PC-9 (cell line): ENCODE data around the gene SLC35F4. TPM values are rescaled to one million over a fixed set of nuclear protein-coding genes. Genes with fewer than 3 reads are reported as not detected.

Source experiments
- BruUV-seq: library from RNA; stranded (reverse); fragments of 400-500 nt; replicated peaks from 2 replicates; lab custom pipeline; 2021; lab: Mats Ljungman, UMichigan
- CTCF ChIA-PET: fragments of 300-600 bp; sonication (Branson Sonifier 250); formaldehyde crosslinking; loops from one replicate; lab custom pipeline; 2022; ENCODE audit warnings: antibody characterized with exemption; lab: Charles Lee
- POLR2A ChIA-PET: fragments of 300-600 bp; sonication (Branson Sonifier 250); formaldehyde crosslinking; loops from one replicate; lab custom pipeline; 2022; ENCODE audit warnings: antibody characterized with exemption; ENCODE audit not compliant: unreplicated experiment; lab: Charles Lee
- DNase-seq, 2 experiments: peaks; one replicate each; pipeline versions ENCODE4 v3.0.0 to v3.0.0-alpha.2; 2015 to 2022; ENCODE audit warnings: mixed read lengths in 1 of 2
- H2AFZ ChIP-seq: fragments of 200-600 bp; sonication (generic); 2 replicates; pipeline ENCODE4 v1.8.1; 2017; ENCODE audit warnings: antibody characterized with exemption
- H3F3A ChIP-seq: fragments of 200-600 bp; sonication (generic); 2 replicates; pipeline ENCODE4 v1.8.1; 2017; ENCODE audit warnings: antibody characterized with exemption, mild to moderate bottlenecking, low read depth; ENCODE audit not compliant: insufficient read depth
- H3K27ac ChIP-seq: fragments of 200-600 bp; sonication (generic); 2 replicates; pipeline ENCODE4 v1.6.1; 2016; ENCODE audit warnings: mixed run types
- H3K27me3 ChIP-seq: fragments of 200-600 bp; sonication (generic); 2 replicates; pipeline ENCODE4 v1.6.1; 2016; ENCODE audit warnings: low read depth, mixed run types; ENCODE audit not compliant: insufficient read depth
- H3K36me3 ChIP-seq: fragments of 200-600 bp; sonication (generic); 2 replicates; pipeline ENCODE4 v1.6.1; 2016; ENCODE audit warnings: low read depth, mixed run types
- H3K4me1 ChIP-seq: fragments of 200-600 bp; sonication (generic); replicated peaks from 2 replicates; pipeline ENCODE4 v1.6.1; 2016; ENCODE audit warnings: mixed run types; ENCODE audit not compliant: insufficient read depth
- H3K4me2 ChIP-seq: fragments of 200-600 bp; sonication (generic); 2 replicates; pipeline ENCODE4 v1.6.1; 2017; ENCODE audit warnings: mixed run types
- H3K4me3 ChIP-seq: fragments of 200-600 bp; sonication (generic); 2 replicates; pipeline ENCODE4 v1.6.1; 2016; ENCODE audit warnings: mixed run types
- H3K79me2 ChIP-seq: fragments of 200-600 bp; sonication (generic); 2 replicates; pipeline ENCODE4 v1.6.1; 2017; ENCODE audit warnings: low read depth, mixed run types
- H3K9me2 ChIP-seq: fragments of 200-600 bp; sonication (generic); 2 replicates; pipeline ENCODE4 v1.8.1; 2017; ENCODE audit warnings: mild to moderate bottlenecking; ENCODE audit not compliant: insufficient read depth
- H3K9me3 ChIP-seq: fragments of 200-600 bp; sonication (generic); 2 replicates; pipeline ENCODE4 v1.8.1; 2016; ENCODE audit warnings: low read depth; ENCODE audit not compliant: insufficient read depth
- H4K20me1 ChIP-seq: fragments of 200-600 bp; sonication (generic); 2 replicates; pipeline ENCODE4 v1.8.1; 2017; ENCODE audit not compliant: insufficient read depth
- CTCF ChIP-seq: fragments of 200-600 bp; sonication (generic); conservative IDR thresholded peaks from 2 replicates; pipeline ENCODE4 v1.6.1; 2017; ENCODE audit warnings: mixed run types, antibody characterized with exemption, mild to moderate bottlenecking, moderate library complexity
- EZH2 ChIP-seq: fragments of 200-600 bp; sonication (generic); IDR thresholded peaks from 2 replicates; pipeline ENCODE4 v1.8.0; 2017; ENCODE audit warnings: antibody characterized with exemption, low read depth
- intact Hi-C: fragments of 100-400 bp; cut with micrococcal nuclease; formaldehyde crosslinking; loops from one replicate; pipeline ENCODE4 v1.10.0; 2022; ENCODE audit not compliant: unreplicated experiment
- total RNA-seq: library from RNA; stranded (reverse); gene quantifications from 2 replicates; pipeline ENCODE4 v1.2.3, GENCODE V29; 2021

Gene SLC35F4
- total RNA-seq, 1 experiment from 2014 or later: not detected

GRCh38 chr14:57609192-57610075 lies 256.5 kb downstream of the SLC35F4 start:
- no peak overlapping the region for H3K4me3 ChIP-seq
- no peaks in the 10 kb centered on the region for H3K79me2 ChIP-seq
- no peaks in the 10 kb centered on the region; the same call in 1 of the 2 replicates for H3K27me3 ChIP-seq
- BruUV-seq: no TSS peak
- intact Hi-C loops: no loop called here
- no peaks in the 10 kb centered on the region for H3K9me2 ChIP-seq
- no peaks in the 10 kb centered on the region for H3K4me1 ChIP-seq
- H3K27ac ChIP-seq: no peak overlapping the region
- H2AFZ ChIP-seq: no peak overlapping the region
- no peaks in the 10 kb centered on the region for H3K36me3 ChIP-seq
- TF ChIP-seq EZH2: no peak
- TF ChIP-seq CTCF: no peak
- H3K4me2 ChIP-seq: no peak overlapping the region
- H4K20me1 ChIP-seq: no peaks in the 10 kb centered on the region
- H3F3A ChIP-seq: no peaks in the 10 kb centered on the region
- ChIA-PET POLR2A (no interaction called here), CTCF (no interaction called here)
- DNase-seq: no peak
- no peaks in the 10 kb centered on the region for H3K9me3 ChIP-seq

GRCh38 chr14:57607086-57607485 lies 258.8 kb downstream of the SLC35F4 start:
- Histone ChIP-seq H3K4me3 (no peak overlapping the region), H3F3A (no peaks in the 10 kb centered on the region), H3K27ac (no peak overlapping the region), H4K20me1 (no peaks in the 10 kb centered on the region), H3K4me1 (no peaks in the 10 kb centered on the region), H2AFZ (no peak overlapping the region), H3K9me3 (no peaks in the 10 kb centered on the region), H3K9me2 (no peaks in the 10 kb centered on the region), H3K4me2 (no peak overlapping the region), H3K79me2 (no peaks in the 10 kb centered on the region), H3K36me3 (no peaks in the 10 kb centered on the region), H3K27me3 (no peaks in the 10 kb centered on the region; the same call in 1 of the 2 replicates)
- intact Hi-C loops: no loop called here
- CTCF ChIA-PET: no interaction called here
- no peak for TF ChIP-seq EZH2
- no peak for TF ChIP-seq CTCF
- DNase-seq: no peak
- BruUV-seq: no TSS peak
- POLR2A ChIA-PET: no interaction called here

DNA sequence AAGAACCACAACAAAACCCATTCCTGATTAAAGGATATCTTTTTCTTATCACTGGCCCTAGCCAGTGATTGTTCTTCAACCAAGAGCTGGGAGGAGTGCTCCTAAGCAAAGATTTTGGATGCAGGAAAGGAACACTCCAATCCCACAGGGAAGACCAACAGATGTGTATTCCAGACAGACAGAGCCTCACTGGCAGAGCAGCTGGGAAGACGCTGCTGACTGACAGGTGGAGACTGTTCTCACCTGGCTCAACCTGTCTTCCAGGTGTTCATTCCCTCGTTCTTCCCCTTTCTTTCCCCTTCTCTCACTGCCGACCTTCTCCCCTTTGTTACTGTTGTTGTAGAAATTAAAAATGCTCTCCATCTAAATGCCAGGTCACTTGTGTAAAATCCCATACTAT lies 282.5 kb downstream of the SLC35F4 start:
- no peak overlapping the region for H2AFZ ChIP-seq
- peaks cover 30% of the 10 kb centered on the region for H3K27me3 ChIP-seq
- H3K9me3 ChIP-seq: no peaks in the 10 kb centered on the region
- intact Hi-C loops: no loop called here
- no peaks in the 10 kb centered on the region for H3F3A ChIP-seq
- TF ChIP-seq CTCF: no peak
- no peak for TF ChIP-seq EZH2
- no peaks in the 10 kb centered on the region for H3K79me2 ChIP-seq
- H3K27ac ChIP-seq: no peak overlapping the region
- no peaks in the 10 kb centered on the region for H4K20me1 ChIP-seq
- BruUV-seq: no TSS peak
- no peak for DNase-seq
- H3K4me3 ChIP-seq: no peak overlapping the region
- H3K4me1 ChIP-seq: no peaks in the 10 kb centered on the region
- ChIA-PET CTCF (no interaction called here), POLR2A (no interaction called here)
- no peaks in the 10 kb centered on the region for H3K36me3 ChIP-seq
- no peaks in the 10 kb centered on the region; the same call in 1 of the 2 replicates for H3K9me2 ChIP-seq
- H3K4me2 ChIP-seq: no peak overlapping the region
